HG03354 (cell line): ENCODE measurements around the gene ACTL7B.

Experiments used
- ATAC-seq: cut with Tn5 transposase; IDR thresholded peaks from one replicate; pipeline ENCODE4 v1.9.1; 2021; ENCODE audit warnings: mild to moderate bottlenecking; ENCODE audit not compliant: unreplicated experiment, poor library complexity, severe bottlenecking

ACTL7B gene

DNA sequence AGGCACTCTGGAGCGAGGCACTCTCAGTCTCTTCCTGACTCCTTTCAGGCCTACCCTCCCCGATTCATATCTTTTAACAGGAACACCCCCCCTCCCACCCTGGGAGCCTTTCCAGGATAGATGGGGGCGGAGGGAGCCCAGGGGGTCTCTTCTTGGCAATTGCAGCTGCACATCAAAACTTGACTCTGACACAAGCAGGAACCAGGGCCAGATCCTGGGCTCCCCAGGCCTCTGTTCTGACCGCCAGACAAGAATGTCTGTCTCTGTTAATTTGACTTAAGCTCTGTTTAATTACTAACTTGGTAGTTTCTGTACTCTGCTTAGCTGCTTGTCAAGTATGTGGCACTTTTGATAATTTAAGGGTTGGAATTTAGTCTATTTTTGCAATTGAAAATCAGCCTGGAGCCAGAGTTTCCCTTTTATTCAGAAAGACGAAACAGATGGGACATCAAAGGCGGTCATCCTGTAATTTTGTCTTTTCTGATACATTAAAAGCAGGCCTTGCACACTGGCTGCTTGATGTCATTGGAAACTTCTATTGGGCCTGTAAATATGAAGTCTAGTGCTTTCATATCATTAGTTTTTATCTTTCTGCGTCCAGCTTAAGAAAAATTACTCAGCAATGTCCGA is 43.3 kb downstream of the ACTL7B start:
- ATAC-seq: no peak

DNA sequence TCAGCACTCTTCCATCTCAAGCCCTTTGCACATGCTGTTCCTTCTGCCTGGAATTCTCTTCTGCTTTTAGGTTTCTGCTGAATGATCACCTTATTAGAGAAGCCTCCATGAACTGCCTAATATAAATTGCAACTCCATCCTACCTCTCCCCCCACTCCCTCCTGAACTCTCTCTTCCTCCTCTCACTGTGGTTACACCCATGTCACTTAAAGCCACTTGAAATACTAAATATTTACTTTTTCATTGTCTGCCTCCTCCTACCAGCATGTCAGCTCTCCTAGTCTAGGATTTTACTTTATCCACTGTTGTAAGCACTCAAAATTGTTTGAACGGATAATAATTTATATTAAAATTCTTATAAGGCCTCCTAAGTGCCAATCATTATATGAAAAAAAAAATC is 43.8 kb downstream of the ACTL7B start:
- no peak for ATAC-seq

DNA sequence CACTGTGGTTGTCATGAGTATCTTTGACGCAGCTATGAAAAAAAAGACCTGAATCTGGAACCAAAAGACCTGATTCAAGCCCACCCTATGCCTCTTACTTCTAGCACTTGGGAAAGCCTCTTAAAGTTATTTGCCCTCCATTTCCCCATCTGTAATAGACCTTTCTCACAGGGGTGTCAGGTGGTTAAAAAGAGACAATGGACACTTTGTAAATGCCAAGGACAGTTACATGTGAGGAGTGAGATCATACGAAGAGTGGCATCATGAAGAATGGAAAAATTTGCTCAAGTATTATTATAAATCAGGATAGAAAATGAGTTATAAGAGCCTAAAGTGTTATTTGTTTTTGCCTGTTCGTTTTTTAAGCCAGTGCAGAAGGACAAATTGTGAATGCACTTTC is 46.5 kb downstream of the ACTL7B start:
- no peak for ATAC-seq
